OCI-LY3 (cell line): ENCODE results near the gene SF3A2.

Experiments used
- H2AFZ ChIP-seq: fragments of 200-600, 300-600 bp; shearing (Covaris generic); 2 replicates; pipeline ENCODE4 v1.6.0; 2014; ENCODE audit warnings: antibody characterized with exemption, low read depth, low read length
- H3K27ac ChIP-seq: fragments of 200-600, 300-600 bp; sonication (generic); 2 replicates; pipeline ENCODE4 v1.5.1; 2014; ENCODE audit warnings: mild to moderate bottlenecking, low read length, moderate library complexity, mixed read lengths
- H3K27me3 ChIP-seq: fragments of 200-600, 300-600 bp; sonication (generic); 2 replicates; pipeline ENCODE4 v1.6.1; 2014; ENCODE audit warnings: low read depth, low read length, mixed read lengths
- H3K36me3 ChIP-seq: fragments of 200-600, 300-600 bp; sonication (generic); replicated peaks from 2 replicates; pipeline ENCODE3; 2014; ENCODE audit warnings: low read depth, low read length, mixed read lengths
- H3K4me1 ChIP-seq: fragments of 300-600, 200-600 bp; sonication (generic); 2 replicates; pipeline ENCODE4 v1.6.1; 2014; ENCODE audit warnings: low read length, mixed read lengths
- H3K4me2 ChIP-seq: fragments of 200-600, 300-600 bp; sonication (generic); 2 replicates; pipeline ENCODE4 v1.6.1; 2014; ENCODE audit warnings: low read length, mixed read lengths
- H3K4me3 ChIP-seq: fragments of 300-600, 200-600 bp; sonication (generic); 2 replicates; pipeline ENCODE4 v1.5.1; 2014; ENCODE audit warnings: antibody characterized with exemption, mild to moderate bottlenecking, low read length, moderate library complexity
- H3K79me2 ChIP-seq: fragments of 300-600, 200-600 bp; shearing (Covaris generic); 2 replicates; pipeline ENCODE4 v1.6.1; 2014; ENCODE audit warnings: mild to moderate bottlenecking, low read length, mixed read lengths
- H3K9ac ChIP-seq: fragments of 300-600, 200-600 bp; shearing (Covaris generic); 2 replicates; pipeline ENCODE4 v1.6.0; 2014; ENCODE audit warnings: mild to moderate bottlenecking, low read length, moderate library complexity
- H3K9me3 ChIP-seq: fragments of 200-600, 300-600 bp; shearing (Covaris generic); 2 replicates; pipeline ENCODE4 v1.6.1; 2014; ENCODE audit warnings: low read length, mixed read lengths; ENCODE audit not compliant: insufficient read depth
- H4K20me1 ChIP-seq: fragments of 200-600, 300-600 bp; sonication (generic); 2 replicates; pipeline ENCODE4 v1.6.1; 2016; ENCODE audit warnings: low read length, mixed read lengths; ENCODE audit not compliant: insufficient read depth
- EZH2phosphoT487 ChIP-seq: fragments of 200-600 bp; shearing (Covaris generic); IDR thresholded peaks from 2 replicates; pipeline ENCODE4 v1.6.1; 2018; ENCODE audit warnings: antibody characterized with exemption, mixed run types, low read depth
- TF ChIP-seq, protein P1 (sequence below): fragments of 200-600, 300-600 bp; sonication (generic); IDR thresholded peaks from 2 replicates; pipeline ENCODE4 v1.5.1; 2014; ENCODE audit warnings: antibody characterized with exemption, low read length, low read depth

SF3A2 gene

DNA sequence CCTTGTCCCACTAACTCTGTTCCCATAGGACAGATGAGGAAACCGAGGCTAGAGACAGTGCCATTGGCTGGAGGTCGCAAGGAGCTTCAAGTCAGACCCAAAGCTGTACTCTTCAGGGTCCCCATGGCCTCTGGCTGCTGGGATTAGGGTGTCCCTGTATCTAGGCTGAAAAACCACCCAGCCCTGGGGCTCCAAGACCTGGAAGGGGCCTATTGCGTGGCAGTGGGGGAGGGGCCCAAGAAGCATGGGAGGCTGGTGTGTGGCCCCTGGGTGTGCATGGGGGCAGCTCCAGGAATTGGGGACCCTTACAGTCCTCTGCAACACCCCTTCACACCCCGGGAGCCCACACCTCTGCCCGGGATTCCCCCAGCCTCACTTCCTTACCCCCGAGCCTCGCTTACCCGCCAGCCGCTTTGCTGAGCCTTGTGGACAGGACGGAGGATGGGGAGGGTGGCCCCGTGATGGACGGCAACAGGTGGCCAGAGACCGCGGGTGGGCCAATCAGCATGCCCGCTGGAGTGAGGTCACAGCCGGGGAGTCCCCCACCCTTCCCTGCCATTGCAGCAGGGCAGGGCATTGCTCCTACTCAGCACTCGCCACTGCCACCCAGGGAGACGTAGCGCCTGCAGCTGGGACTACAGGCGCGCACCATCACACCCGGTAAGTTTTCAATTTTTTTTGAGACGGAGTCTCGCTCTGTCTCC lies 19.5 kb downstream of the SF3A2 start, which contains the start of gene JSRP1:
JSRP1 (minus strand) TSS at position 436 of the 704 bp plus-strand sequence. CDS start 1,103 bp downstream, outside the sequence.
- Histone ChIP-seq H3K4me1 (peaks cover 29% of the 10 kb centered on the region), H2AFZ (peak within 1 kb of the TSS; percentile 84; the same call in 1 of the 2 replicates), H3K9me3 (no peaks in the 10 kb centered on the region), H3K36me3 (peaks cover 7% of the 10 kb centered on the region), H4K20me1 (no peaks in the 10 kb centered on the region), H3K9ac (peak within 1 kb of the TSS; percentile 59), H3K79me2 (no peaks in the 10 kb centered on the region), H3K27me3 (no peaks in the 10 kb centered on the region), H3K4me3 (peak within 1 kb of the TSS; percentile 79), H3K27ac (peak within 1 kb of the TSS; percentile 2; the same call in 1 of the 2 replicates), H3K4me2 (peak within 1 kb of the TSS; percentile 85)
- TF ChIP-seq EZH2phosphoT487: no peak
- TF ChIP-seq, protein P1, sequence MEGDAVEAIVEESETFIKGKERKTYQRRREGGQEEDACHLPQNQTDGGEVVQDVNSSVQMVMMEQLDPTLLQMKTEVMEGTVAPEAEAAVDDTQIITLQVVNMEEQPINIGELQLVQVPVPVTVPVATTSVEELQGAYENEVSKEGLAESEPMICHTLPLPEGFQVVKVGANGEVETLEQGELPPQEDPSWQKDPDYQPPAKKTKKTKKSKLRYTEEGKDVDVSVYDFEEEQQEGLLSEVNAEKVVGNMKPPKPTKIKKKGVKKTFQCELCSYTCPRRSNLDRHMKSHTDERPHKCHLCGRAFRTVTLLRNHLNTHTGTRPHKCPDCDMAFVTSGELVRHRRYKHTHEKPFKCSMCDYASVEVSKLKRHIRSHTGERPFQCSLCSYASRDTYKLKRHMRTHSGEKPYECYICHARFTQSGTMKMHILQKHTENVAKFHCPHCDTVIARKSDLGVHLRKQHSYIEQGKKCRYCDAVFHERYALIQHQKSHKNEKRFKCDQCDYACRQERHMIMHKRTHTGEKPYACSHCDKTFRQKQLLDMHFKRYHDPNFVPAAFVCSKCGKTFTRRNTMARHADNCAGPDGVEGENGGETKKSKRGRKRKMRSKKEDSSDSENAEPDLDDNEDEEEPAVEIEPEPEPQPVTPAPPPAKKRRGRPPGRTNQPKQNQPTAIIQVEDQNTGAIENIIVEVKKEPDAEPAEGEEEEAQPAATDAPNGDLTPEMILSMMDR: peak; percentile 12; the same call in 1 of the 2 replicates

DNA sequence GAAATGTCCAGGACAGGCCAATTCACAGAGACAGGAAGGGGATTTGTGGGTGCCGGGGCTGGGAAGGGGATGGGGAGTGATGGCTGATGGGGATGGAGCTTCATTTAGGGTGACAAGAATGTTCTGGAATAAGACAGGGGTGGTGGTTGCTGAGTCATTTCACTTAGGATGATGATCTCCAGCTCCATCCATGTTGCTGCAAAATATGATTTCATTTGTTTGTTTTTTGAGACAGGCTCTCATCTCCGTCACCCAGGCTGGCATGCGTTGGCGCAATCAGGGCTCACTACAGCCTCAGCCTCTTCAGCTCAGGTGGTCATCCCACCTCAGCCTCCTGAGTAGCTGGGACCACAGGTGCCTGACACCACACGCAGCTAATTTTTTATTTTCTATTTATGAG lies 22.7 kb downstream of the SF3A2 start:
- Histone ChIP-seq H3K4me3 (no peak overlapping the region), H3K4me2 (no peak overlapping the region), H3K79me2 (no peaks in the 10 kb centered on the region), H3K9ac (no peak overlapping the region), H3K9me3 (no peaks in the 10 kb centered on the region), H3K36me3 (no peaks in the 10 kb centered on the region), H3K4me1 (peaks cover 31% of the 10 kb centered on the region), H2AFZ (no peak overlapping the region), H3K27me3 (no peaks in the 10 kb centered on the region), H3K27ac (no peak overlapping the region), H4K20me1 (no peaks in the 10 kb centered on the region)
- TF ChIP-seq EZH2phosphoT487: no peak
- TF ChIP-seq, protein P1: no peak

DNA sequence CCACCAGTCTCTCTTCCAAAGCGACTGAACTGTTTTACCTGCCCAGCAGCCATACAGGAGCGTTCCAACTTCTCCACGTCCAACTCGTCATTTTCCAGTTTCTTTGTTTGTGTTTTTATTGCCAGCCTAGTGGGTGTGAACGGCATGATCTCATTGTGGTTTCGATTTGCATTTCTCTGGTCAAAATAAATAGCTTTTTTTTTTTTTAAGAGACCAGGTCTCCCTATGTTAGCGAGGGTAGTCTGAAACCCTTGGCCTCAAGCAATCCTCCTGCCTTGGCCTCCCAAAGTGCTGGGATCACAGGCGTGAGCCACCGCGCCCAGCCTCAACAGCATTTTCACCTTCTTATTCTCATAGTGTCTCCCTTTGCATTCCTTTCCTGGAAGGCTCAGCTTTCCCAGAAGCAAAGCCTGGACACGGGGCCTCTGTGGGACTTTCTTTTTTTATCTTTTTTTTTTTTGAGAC lies 23.7 kb downstream of the SF3A2 start:
- H4K20me1 ChIP-seq: no peaks in the 10 kb centered on the region
- no peaks in the 10 kb centered on the region for H3K36me3 ChIP-seq
- TF ChIP-seq, protein P1: no peak
- no peak for TF ChIP-seq EZH2phosphoT487
- no peaks in the 10 kb centered on the region for H3K79me2 ChIP-seq
- H3K27me3 ChIP-seq: no peaks in the 10 kb centered on the region
- no peak overlapping the region for H3K9ac ChIP-seq
- H2AFZ ChIP-seq: no peak overlapping the region
- no peak overlapping the region for H3K4me2 ChIP-seq
- peaks cover 36% of the 10 kb centered on the region for H3K4me1 ChIP-seq
- no peak overlapping the region for H3K27ac ChIP-seq
- no peak overlapping the region for H3K4me3 ChIP-seq
- no peaks in the 10 kb centered on the region for H3K9me3 ChIP-seq

DNA sequence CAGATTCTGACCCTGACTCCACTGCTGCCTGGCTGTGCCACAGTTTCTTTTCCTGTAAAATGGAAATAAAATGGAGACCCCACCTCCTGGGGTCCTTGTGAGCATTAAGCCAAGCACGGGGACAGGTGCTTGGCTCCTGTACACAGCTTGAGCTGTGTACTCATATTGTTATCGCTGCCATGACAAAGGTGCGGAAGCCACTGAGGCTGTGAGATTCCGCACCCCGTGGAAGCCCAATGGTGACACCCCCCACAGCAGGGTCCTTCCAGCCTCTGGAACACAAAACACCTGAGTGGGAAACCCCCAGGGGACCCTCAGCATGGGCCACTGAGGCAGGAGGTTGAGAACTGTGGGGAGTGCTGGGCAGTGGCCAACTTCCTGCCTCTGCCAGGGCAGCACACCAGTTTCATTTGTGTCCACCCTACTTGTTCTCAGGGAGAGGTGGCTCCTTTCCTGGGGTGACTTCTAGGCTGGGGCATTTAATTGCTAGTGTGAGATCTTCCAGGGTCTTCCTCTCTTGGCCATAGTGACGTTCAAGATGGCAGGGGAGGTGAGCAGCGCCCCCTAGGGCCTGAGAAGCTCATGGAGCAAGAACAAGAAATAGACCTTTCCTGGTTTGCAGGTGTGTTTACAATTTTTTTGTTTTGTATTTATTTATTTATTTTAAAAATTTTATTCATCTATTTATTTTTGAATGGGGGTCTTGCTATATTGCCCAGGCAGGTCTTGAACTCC lies 25.0 kb downstream of the SF3A2 start:
- peaks cover 36% of the 10 kb centered on the region for H3K4me1 ChIP-seq
- no peaks in the 10 kb centered on the region for H3K79me2 ChIP-seq
- H3K27me3 ChIP-seq: no peaks in the 10 kb centered on the region
- no peaks in the 10 kb centered on the region for H3K36me3 ChIP-seq
- no peaks in the 10 kb centered on the region for H4K20me1 ChIP-seq
- no peak overlapping the region for H3K4me3 ChIP-seq
- H3K9ac ChIP-seq: no peak overlapping the region
- H3K4me2 ChIP-seq: no peak overlapping the region
- H2AFZ ChIP-seq: no peak overlapping the region
- H3K9me3 ChIP-seq: no peaks in the 10 kb centered on the region
- no peak overlapping the region for H3K27ac ChIP-seq
- no peak for TF ChIP-seq EZH2phosphoT487
- TF ChIP-seq, protein P1: peak; percentile 68
